Fibroblast of lung (primary cell): ENCODE data around the gene CPB1.

Experiments used
- CTCF ChIP-seq, 2 donors: IDR thresholded peaks in 1 of 2; conservative IDR thresholded peaks in 1 of 2; 1 replicate in 1 of 2; 2 replicates in 1 of 2; pipeline ENCODE4 v1.5.1; 2011 to 2012; ENCODE audit warnings: low read length in 2 of 2, control low read depth in 1 of 2, inconsistent platforms in 1 of 2, low read depth in 1 of 2, mild to moderate bottlenecking in 1 of 2
- EZH2 ChIP-seq: IDR thresholded peaks from 2 replicates; pipeline ENCODE4 v1.5.1; 2012; ENCODE audit warnings: low read length, control low read depth, mild to moderate bottlenecking; ENCODE audit errors: missing control alignments

- TF ChIP-seq CTCF (conservative IDR thresholded peaks at IDR 0.05 in 1 of 2, IDR thresholded peaks at IDR 0.05 in 1 of 2; ENCODE audit: low read depth in 1 of 2, low read length in 2 of 2): no peak
- TF ChIP-seq EZH2: no peak
Measured at GRCh38 chr3:148792516-148792915, 35.1 kb upstream of the CPB1 start.
